Endothelial cell of umbilical vein (primary cell): ENCODE data around the gene TRAK1.

Experiments used
- CTCF ChIP-seq, 2 donors: IDR thresholded peaks; 1 replicate in 1 of 2; 2 replicates in 1 of 2; pipeline ENCODE4 v1.5.1; 2011; ENCODE audit warnings: low read length in 2 of 2, mild to moderate bottlenecking in 2 of 2, moderate library complexity in 2 of 2, control low read depth in 1 of 2, inconsistent platforms in 1 of 2, low read depth in 1 of 2; ENCODE audit not compliant: insufficient read depth in 1 of 2; ENCODE audit errors: extremely low read depth in 1 of 2
- EZH2 ChIP-seq: IDR thresholded peaks from 2 replicates; pipeline ENCODE4 v1.6.1; 2012; ENCODE audit warnings: borderline replicate concordance, low read depth, mild to moderate bottlenecking, moderate library complexity, low read length, inconsistent platforms; ENCODE audit not compliant: severe bottlenecking
- FOS ChIP-seq: IDR thresholded peaks from 2 replicates; pipeline ENCODE4 v1.6.1; 2011; ENCODE audit warnings: mild to moderate bottlenecking, low read length, moderate library complexity, borderline replicate concordance; ENCODE audit not compliant: insufficient read depth
- JUN ChIP-seq: IDR thresholded peaks from 2 replicates; pipeline ENCODE4 v1.6.1; 2011; ENCODE audit warnings: borderline replicate concordance, low read depth; ENCODE audit not compliant: insufficient read length, insufficient read depth
- MYC ChIP-seq: IDR thresholded peaks from one replicate; pipeline ENCODE4 v1.6.1; 2011; ENCODE audit warnings: mild to moderate bottlenecking, low read depth, low read length
- POLR2A ChIP-seq: IDR thresholded peaks from 2 replicates; pipeline ENCODE4 v1.6.1; 2012; ENCODE audit warnings: low read depth, mild to moderate bottlenecking, control low read depth, low read length
- POLR2AphosphoS5 ChIP-seq: IDR thresholded peaks from 2 replicates; pipeline ENCODE4 v1.6.1; 2012; ENCODE audit warnings: low read depth, mild to moderate bottlenecking, control low read depth, low read length, moderate library complexity; ENCODE audit not compliant: insufficient read depth

DNA sequence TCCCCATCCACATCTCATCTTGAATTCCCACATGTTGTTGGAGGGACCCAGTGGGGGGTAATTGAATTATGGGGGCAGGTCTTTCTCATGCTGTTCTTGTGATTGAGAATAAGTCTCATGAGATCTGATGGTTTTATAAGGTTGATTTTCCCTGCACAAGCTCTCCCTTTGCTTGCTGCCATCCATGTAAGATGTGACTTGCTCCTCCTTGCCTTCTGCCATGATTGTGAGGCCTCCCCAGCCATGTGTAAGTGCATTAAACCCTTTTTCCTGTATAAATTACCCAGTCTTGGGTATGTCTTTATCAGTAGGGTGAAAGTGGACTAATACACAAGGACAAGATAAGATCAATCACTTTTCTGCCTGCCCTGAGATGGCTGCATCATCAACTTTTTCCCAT is 180.6 kb downstream of the TRAK1 start:
- TF ChIP-seq CTCF (IDR thresholded peaks at IDR 0.05; ENCODE audit: extremely low read depth in 1 of 2, insufficient read depth in 1 of 2, low read depth in 1 of 2, low read length in 2 of 2) = no peak
- TF ChIP-seq JUN = no peak
- no peak for TF ChIP-seq POLR2A
- no peak for TF ChIP-seq POLR2AphosphoS5
- no peak for TF ChIP-seq MYC
- TF ChIP-seq EZH2 = no peak
- TF ChIP-seq FOS = no peak
